Calu3 (cell line): ENCODE data around the gene CDH4. TPM values are rescaled to one million over a fixed set of nuclear protein-coding genes. Genes with fewer than 3 reads are reported as not detected.

Experiments
- BruUV-seq: library from RNA; stranded (reverse); fragments of 400-500 nt; replicated peaks from 2 replicates; lab custom pipeline; 2021; lab: Mats Ljungman, UMichigan
- CTCF ChIA-PET: fragments of 300-600 bp; sonication (Branson Sonifier 250); formaldehyde crosslinking; loops from one replicate; lab custom pipeline; 2022; ENCODE audit warnings: antibody characterized with exemption; lab: Charles Lee
- DNase-seq: peaks from one replicate; pipeline ENCODE4 v3.0.0; 2022
- H3K27ac Mint-ChIP-seq: one replicate; pipeline ENCODE4 v1.8.0; 2022; ENCODE audit warnings: mixed read lengths; ENCODE audit not compliant: unreplicated experiment
- H3K27me3 Mint-ChIP-seq: one replicate; pipeline ENCODE4 v1.8.0; 2022; ENCODE audit warnings: mixed read lengths; ENCODE audit not compliant: unreplicated experiment
- H3K36me3 Mint-ChIP-seq: one replicate; pipeline ENCODE4 v1.8.0; 2022; ENCODE audit warnings: mild to moderate bottlenecking, moderate library complexity, mixed read lengths; ENCODE audit not compliant: insufficient read depth, unreplicated experiment
- H3K4me1 Mint-ChIP-seq: one replicate; pipeline ENCODE4 v1.8.0; 2022; ENCODE audit warnings: mild to moderate bottlenecking, low read depth, mixed read lengths; ENCODE audit not compliant: unreplicated experiment
- H3K4me3 Mint-ChIP-seq: one replicate; pipeline ENCODE4 v1.8.0; 2022; ENCODE audit warnings: mild to moderate bottlenecking, low read depth, moderate library complexity, mixed read lengths; ENCODE audit not compliant: unreplicated experiment
- H3K9me3 Mint-ChIP-seq: one replicate; pipeline ENCODE4 v1.8.0; 2022; ENCODE audit warnings: low read depth, mixed read lengths; ENCODE audit not compliant: unreplicated experiment
- CTCF ChIP-seq: fragments of 200-600 bp; IDR thresholded peaks from one replicate; pipeline ENCODE4 v1.8.0; 2022; ENCODE audit warnings: antibody characterized with exemption; ENCODE audit not compliant: unreplicated experiment
- intact Hi-C: fragments of 100-400 bp; cut with micrococcal nuclease; formaldehyde crosslinking; loops from one replicate; pipeline ENCODE4 v1.10.0; 2022; ENCODE audit not compliant: unreplicated experiment
- total RNA-seq: library from RNA; stranded (reverse); gene quantifications from 2 replicates; pipeline ENCODE4 v1.2.3, GENCODE V29; 2022

CDH4 gene
- total RNA-seq, 1 experiment from 2014 or later, result not detected

- H3K4me3 Mint-ChIP-seq, result no peak overlapping the region
- peaks cover 90% of the 10 kb centered on the region for H3K27me3 Mint-ChIP-seq
- intact Hi-C loops, result no loop called here
- DNase-seq, result no peak
- no peaks in the 10 kb centered on the region for H3K9me3 Mint-ChIP-seq
- H3K27ac Mint-ChIP-seq, result no peak overlapping the region
- no peaks in the 10 kb centered on the region for H3K4me1 Mint-ChIP-seq
- no TSS peak for BruUV-seq
- H3K36me3 Mint-ChIP-seq, result no peaks in the 10 kb centered on the region
- CTCF ChIA-PET, result no interaction called here
- no peak for TF ChIP-seq CTCF
These were observed 513.2 kb downstream of the CDH4 start for GRCh38 chr20:61765081-61765870.

GRCh38 chr20:61765871-61766654 lies 514.0 kb downstream of the CDH4 start:
- H3K27ac Mint-ChIP-seq, result no peak overlapping the region
- H3K4me1 Mint-ChIP-seq, result no peaks in the 10 kb centered on the region

GRCh38 chr20:61766921-61767610 lies 515.0 kb downstream of the CDH4 start:
- no TSS peak for BruUV-seq
- no peak for TF ChIP-seq CTCF
- no peak overlapping the region for H3K27ac Mint-ChIP-seq
- CTCF ChIA-PET, result interaction anchor here (0.6 kb wide), 1 partner anchor 15 kb away, joined by 5 read pairs; no protein-coding TSS in a partner anchor
- no peaks in the 10 kb centered on the region for H3K36me3 Mint-ChIP-seq
- H3K27me3 Mint-ChIP-seq, result peaks cover 83% of the 10 kb centered on the region
- H3K4me1 Mint-ChIP-seq, result no peaks in the 10 kb centered on the region
- DNase-seq, result no peak
- H3K4me3 Mint-ChIP-seq, result no peak overlapping the region
- intact Hi-C loops, result no loop called here
- H3K9me3 Mint-ChIP-seq, result no peaks in the 10 kb centered on the region

More at GRCh38 chr20:61765871-61766654, 514.0 kb downstream of the CDH4 start:
- no TSS peak for BruUV-seq
- Mint-ChIP-seq H3K27me3 (peaks cover 87% of the 10 kb centered on the region), H3K36me3 (no peaks in the 10 kb centered on the region), H3K9me3 (no peaks in the 10 kb centered on the region), H3K4me3 (no peak overlapping the region)
- intact Hi-C loops, result no loop called here
- TF ChIP-seq CTCF, result no peak
- CTCF ChIA-PET, result interaction anchor here (0.6 kb wide), 1 partner anchor 14 kb away, joined by 5 read pairs; no protein-coding TSS in a partner anchor
- DNase-seq, result peak; percentile 24

GRCh38 chr20:61767761-61768494 lies 515.9 kb downstream of the CDH4 start:
- no peak overlapping the region for H3K27ac Mint-ChIP-seq
- no peaks in the 10 kb centered on the region for H3K36me3 Mint-ChIP-seq
- no peaks in the 10 kb centered on the region for H3K4me1 Mint-ChIP-seq
- peaks cover 83% of the 10 kb centered on the region for H3K27me3 Mint-ChIP-seq
- no peak for TF ChIP-seq CTCF
- BruUV-seq, result no TSS peak
- H3K9me3 Mint-ChIP-seq, result no peaks in the 10 kb centered on the region
- no peak for DNase-seq
- intact Hi-C loops, result no loop called here
- no peak overlapping the region for H3K4me3 Mint-ChIP-seq
- CTCF ChIA-PET, result no interaction called here
